ENCODE data around the gene HP.
"Not testable (repeated sequence)": the region's sequence is repeated elsewhere in the genome, so short reads cannot be mapped to it uniquely, and the experiment has no call there.

HP gene

GRCh38 chr16:72043539-72043938 lies 10.8 kb upstream of the HP start:
- DNase-seq: no peak

GRCh38 chr16:72044296-72044695 lies 10.0 kb upstream of the HP start:
- DNase-seq: no peak

GRCh38 chr16:72044825-72045359 lies 9.4 kb upstream of the HP start:
- no peak for DNase-seq

GRCh38 chr16:72049110-72049509 lies 5.2 kb upstream of the HP start:
- DNase-seq: no peak

GRCh38 chr16:72050769-72051464 lies 3.4 kb upstream of the HP start:
- DNase-seq: no peak

GRCh38 chr16:72051818-72052217 lies 2.5 kb upstream of the HP start:
- no peak for DNase-seq

GRCh38 chr16:72055911-72056310 lies 1.6 kb downstream of the HP start:
- DNase-seq: no peak

- not testable (repeated sequence) for DNase-seq
Measured at GRCh38 chr16:72057313-72057712, 3.0 kb downstream of the HP start.

- not testable (repeated sequence) for DNase-seq
Measured at GRCh38 chr16:72059060-72059459, 4.8 kb downstream of the HP start.

GRCh38 chr16:72060405-72060804 lies 6.1 kb downstream of the HP start:
- no peak for DNase-seq

GRCh38 chr16:72061564-72061963 lies 7.3 kb downstream of the HP start:
- DNase-seq: no peak

GRCh38 chr16:72064361-72064894 lies 10.1 kb downstream of the HP start:
- DNase-seq: no peak

- peak in 1 of 2 donors; percentile 27 for DNase-seq
Measured at GRCh38 chr16:72066747-72067146, 12.4 kb downstream of the HP start.

GRCh38 chr16:72068930-72069329 lies 14.6 kb downstream of the HP start:
- no peak for DNase-seq

GRCh38 chr16:72072514-72073342 lies 18.4 kb downstream of the HP start:
- DNase-seq: no peak

GRCh38 chr16:72073560-72074230 lies 19.4 kb downstream of the HP start:
- no peak for DNase-seq

- not testable (repeated sequence) for DNase-seq
Measured at GRCh38 chr16:72075067-72075466, 20.8 kb downstream of the HP start.

GRCh38 chr16:72076991-72077706 lies 22.8 kb downstream of the HP start:
- DNase-seq: not testable (repeated sequence)

GRCh38 chr16:72083778-72084404 lies 29.6 kb downstream of the HP start:
- DNase-seq: no peak

- DNase-seq: no peak
Measured at GRCh38 chr16:72084445-72084844, 30.1 kb downstream of the HP start.

- no peak for DNase-seq
Measured at GRCh38 chr16:72085002-72085401, 30.7 kb downstream of the HP start.

- DNase-seq: no peak
Measured at GRCh38 chr16:72091217-72091616, 36.9 kb downstream of the HP start.
